ENCODE measurements around the gene CFAP20. TPM values are rescaled to one million over a fixed set of nuclear protein-coding genes. Genes with fewer than 3 reads are reported as not detected.
"Not testable (repeated sequence)": the region's sequence is repeated elsewhere in the genome, so short reads cannot be mapped to it uniquely, and the experiment has no call there.

Gene CFAP20
- total RNA-seq, 1 donor from 2014 or later: 34.2 TPM

DNA sequence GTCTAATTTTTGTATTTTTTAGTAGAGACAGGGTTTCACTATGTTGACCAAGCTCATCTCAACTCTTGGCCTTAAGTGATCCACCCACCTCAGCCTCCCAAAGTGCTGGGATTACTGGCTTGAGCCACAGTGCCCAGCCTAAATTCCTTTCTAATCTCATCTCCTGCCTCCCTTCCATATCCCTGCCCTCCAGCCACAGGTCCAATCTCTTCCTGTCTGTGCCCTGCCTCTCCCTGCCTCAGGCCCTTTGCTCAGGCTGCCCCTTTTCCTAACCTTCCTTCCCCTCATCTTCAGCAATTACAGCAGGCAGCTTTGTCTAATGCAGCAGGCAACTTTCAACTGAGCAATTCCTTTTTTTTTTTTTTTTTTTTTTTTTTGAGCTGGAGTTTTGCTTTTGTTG, 46.8 kb downstream of the CFAP20 start:
- intact Hi-C loops (cut with DNase I): no loop called here
- no peak for ATAC-seq (ENCODE audit: poor library complexity)
- DNase-seq: no peak

GRCh38 chr16:58080657-58081056, 48.5 kb downstream of the CFAP20 start:
- intact Hi-C loops (cut with DNase I); ATAC-seq (ENCODE audit: poor library complexity); DNase-seq: not testable (repeated sequence)

DNA sequence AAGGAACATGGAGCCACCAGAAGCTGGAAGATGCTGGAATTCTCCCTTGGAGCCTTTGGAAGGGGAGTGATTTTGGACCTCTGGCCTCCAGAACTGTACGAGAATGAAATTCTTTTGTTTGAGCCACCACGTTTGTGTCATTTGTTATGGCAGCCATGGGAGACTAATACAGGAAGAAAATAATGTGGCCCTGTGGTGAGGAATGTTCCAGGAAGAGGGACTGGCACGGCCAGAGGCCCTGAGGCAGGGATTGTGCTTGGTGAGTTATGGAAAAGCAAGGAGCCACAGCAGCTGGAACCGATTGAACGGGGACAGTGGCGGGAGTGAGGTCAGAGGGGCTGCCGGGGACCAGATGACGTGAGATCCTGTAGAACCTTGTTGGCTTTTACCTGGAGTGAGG, 51.4 kb downstream of the CFAP20 start:
- DNase-seq: peak; percentile 11
- intact Hi-C loops (cut with DNase I): no loop called here

GRCh38 chr16:58076514-58076913, 52.7 kb downstream of the CFAP20 start:
- ATAC-seq (ENCODE audit: poor library complexity) (no peak), DNase-seq (no peak)
- intact Hi-C loops (cut with DNase I): no loop called here

More for the DNA sequence above, 51.4 kb downstream of the CFAP20 start:
- no peak for ATAC-seq (ENCODE audit: poor library complexity)

- ATAC-seq (ENCODE audit: poor library complexity): no peak
- DNase-seq: no peak
- intact Hi-C loops (cut with DNase I): no loop called here
Observed at GRCh38 chr16:58074657-58075056, 54.5 kb downstream of the CFAP20 start.

DNA sequence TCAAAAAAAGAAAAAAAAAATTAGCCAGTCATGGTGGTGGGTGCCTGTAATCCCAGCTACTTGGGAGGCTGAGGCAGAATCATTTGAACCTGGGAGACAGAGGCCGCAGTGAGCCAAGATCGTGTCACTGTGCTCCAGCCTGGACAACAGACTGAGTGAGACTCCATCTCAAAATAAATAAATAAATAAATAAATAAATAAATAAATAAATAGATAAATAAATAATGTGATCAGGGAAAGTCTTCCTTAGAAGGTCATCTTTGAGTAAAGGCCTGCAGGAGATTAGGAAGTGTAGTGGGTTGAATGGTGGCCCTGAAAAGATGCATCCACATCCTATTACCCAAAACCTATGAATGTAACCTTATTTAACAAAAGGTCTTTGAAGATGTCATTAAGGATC, 56.1 kb downstream of the CFAP20 start:
- intact Hi-C loops (cut with DNase I); ATAC-seq (ENCODE audit: poor library complexity); DNase-seq: not testable (repeated sequence)

DNA sequence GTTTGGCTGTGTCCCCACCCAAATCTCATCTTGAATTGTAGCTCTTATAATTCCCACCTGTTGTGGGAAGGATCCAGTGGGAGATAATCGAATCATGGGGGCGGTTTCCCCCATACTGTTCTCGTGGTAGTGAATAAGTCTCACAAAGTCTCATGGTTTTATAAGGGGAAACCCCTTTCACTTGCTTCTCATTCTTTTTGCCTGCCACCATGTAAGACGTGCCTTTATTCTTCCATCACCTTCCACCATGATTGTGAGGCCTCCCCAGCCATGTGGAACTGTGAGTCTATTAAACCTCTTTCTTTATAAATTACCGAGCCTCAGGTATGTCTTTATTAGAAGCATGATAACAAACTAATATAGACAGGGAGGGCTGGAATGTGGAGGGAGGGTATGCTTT, 57.0 kb downstream of the CFAP20 start:
- DNase-seq; ATAC-seq (ENCODE audit: poor library complexity); intact Hi-C loops (cut with DNase I): not testable (repeated sequence)

- no peak for ATAC-seq (ENCODE audit: poor library complexity)
- DNase-seq: no peak
- intact Hi-C loops (cut with DNase I): no loop called here
Observed at GRCh38 chr16:58070585-58070984, 58.6 kb downstream of the CFAP20 start.

Other genes with a start within 250 kb of the CFAP20 start
- not detected for gene CNGB1, start 158.3 kb downstream of the CFAP20 start, total RNA-seq
- 8.1 TPM for gene ZNF319, start 128.7 kb downstream of the CFAP20 start, total RNA-seq
- 32.1 TPM for gene USB1, start 128.0 kb downstream of the CFAP20 start, total RNA-seq
- 55.2 TPM for gene MMP15, start 103.6 kb downstream of the CFAP20 start, total RNA-seq
- gene CSNK2A2, start 68.7 kb upstream of the CFAP20 start, total RNA-seq: 32.4 TPM
- gene PRSS54, start 165.6 kb upstream of the CFAP20 start, total RNA-seq: not detected